ENCODE data around the gene SP110. TPM values are rescaled to one million over a fixed set of nuclear protein-coding genes. Genes with fewer than 3 reads are reported as not detected.
A peak's percentile ranks its signal among the peaks of the same experiment; 100 is the strongest.
"Not testable (repeated sequence)": the region's sequence is repeated elsewhere in the genome, so short reads cannot be mapped to it uniquely, and the experiment has no call there.

SP110 gene
- total RNA-seq: 10 to 100 TPM; 10.8 to 11.6 TPM

DNA sequence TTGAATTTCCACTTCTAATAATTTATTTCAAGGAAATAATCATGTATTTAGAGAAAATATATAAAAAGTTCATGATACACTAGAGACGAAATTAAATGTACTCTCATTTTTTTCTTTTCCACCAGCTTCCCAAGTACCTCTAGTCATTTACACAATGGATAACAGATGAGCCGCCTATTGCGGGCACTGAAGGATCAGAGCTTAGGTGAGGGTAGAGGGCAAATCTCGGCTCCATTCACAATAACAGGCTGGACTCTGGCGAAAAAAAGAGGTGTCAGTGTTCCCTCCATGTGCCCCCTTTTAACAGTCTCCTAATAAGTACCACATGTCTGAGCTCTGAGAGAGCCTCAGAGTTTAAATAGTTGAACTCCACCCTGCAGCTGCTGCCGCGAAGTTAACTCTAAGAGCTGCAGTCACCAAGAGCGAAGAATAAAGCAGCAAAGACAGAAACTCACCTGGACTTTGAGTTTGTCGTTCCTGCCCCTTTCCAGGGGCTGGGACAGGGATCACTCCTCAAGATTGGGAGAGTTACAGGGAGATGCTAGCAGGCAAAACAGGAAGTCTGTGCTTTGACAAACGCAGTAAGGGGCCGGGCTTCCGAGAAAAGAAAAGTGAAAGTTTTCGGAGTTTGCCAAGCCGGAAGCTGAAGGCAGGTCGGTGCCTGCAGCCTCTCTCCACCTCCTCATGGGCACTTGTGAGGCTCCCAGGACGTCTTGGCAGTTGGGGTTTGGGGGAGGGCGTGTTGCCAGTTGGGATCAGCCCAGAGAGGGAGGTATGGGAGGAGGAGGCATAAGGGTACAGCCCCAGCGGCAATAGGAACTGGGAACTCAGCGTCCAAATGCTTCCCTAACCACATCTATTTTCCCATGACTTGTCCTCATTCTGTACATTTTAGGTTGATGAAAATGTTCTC, at the start of gene SP110:
Gene SP110 (minus strand): TSS at position 566 of the 913 bp plus-strand sequence. CDS start 3,057 bp downstream, outside the sequence.
- TF ChIP-seq, protein P1, sequence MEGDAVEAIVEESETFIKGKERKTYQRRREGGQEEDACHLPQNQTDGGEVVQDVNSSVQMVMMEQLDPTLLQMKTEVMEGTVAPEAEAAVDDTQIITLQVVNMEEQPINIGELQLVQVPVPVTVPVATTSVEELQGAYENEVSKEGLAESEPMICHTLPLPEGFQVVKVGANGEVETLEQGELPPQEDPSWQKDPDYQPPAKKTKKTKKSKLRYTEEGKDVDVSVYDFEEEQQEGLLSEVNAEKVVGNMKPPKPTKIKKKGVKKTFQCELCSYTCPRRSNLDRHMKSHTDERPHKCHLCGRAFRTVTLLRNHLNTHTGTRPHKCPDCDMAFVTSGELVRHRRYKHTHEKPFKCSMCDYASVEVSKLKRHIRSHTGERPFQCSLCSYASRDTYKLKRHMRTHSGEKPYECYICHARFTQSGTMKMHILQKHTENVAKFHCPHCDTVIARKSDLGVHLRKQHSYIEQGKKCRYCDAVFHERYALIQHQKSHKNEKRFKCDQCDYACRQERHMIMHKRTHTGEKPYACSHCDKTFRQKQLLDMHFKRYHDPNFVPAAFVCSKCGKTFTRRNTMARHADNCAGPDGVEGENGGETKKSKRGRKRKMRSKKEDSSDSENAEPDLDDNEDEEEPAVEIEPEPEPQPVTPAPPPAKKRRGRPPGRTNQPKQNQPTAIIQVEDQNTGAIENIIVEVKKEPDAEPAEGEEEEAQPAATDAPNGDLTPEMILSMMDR (IDR thresholded peaks at IDR 0.05): no peak
- intact Hi-C loops (cut with DNase I): no loop called here
- DNase-seq: peak; percentile 92
- Histone ChIP-seq H3K9me3 (no peaks in the 10 kb centered on the region), H3K36me3 (peaks cover 3% of the 10 kb centered on the region), H3K27me3 (no peaks in the 10 kb centered on the region), H3K27ac (peak within 1 kb of the TSS; percentile 90), H3K4me1 (peaks cover 4% of the 10 kb centered on the region), H3K9ac (ENCODE audit: low read depth in 2 of 2, low read length in 2 of 2) (peak within 1 kb of the TSS; percentile 28 to 62), H3K4me3 (peak within 1 kb of the TSS; percentile 64)

DNA sequence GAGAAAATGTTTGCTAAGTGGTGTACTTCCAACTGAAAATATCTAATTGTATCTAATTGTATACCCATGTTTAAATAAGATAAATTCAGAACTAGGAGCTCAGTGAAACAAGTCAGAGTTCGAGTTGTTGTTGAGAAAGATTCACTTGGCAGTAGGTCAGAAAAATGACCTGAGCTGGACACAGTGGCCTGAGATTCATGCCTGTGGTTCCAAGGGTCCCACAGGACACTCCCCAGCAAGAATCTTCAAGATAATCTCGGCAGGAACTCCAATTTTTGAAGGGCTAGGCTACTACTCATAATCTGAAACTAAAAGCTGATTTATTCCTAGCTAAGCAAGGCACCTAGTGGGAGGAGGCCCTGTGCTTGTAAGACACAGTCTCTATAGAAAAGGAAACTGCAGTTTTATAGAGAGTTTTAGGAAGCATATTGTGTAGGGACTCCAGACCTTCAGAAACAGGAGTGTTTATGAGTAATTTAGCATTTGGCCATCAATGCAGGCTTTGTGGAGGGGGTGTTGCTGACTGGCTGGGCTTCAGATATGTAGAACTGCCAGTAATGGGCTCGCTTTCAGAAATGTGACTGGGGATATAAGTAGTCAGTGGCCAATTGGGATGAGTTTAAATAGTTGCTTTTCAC, 48.9 kb upstream of the SP110 start:
- Histone ChIP-seq H3K9me3 (no peaks in the 10 kb centered on the region), H3K27me3 (no peaks in the 10 kb centered on the region), H3K9ac (ENCODE audit: low read depth in 2 of 2, low read length in 2 of 2) (no peak overlapping the region), H3K36me3 (no peaks in the 10 kb centered on the region), H3K4me3 (no peak overlapping the region), H3K4me1 (no peaks in the 10 kb centered on the region), H3K27ac (no peak overlapping the region)
- TF ChIP-seq, protein P1 (IDR thresholded peaks at IDR 0.05): no peak
- no peak for DNase-seq
- intact Hi-C loops (cut with DNase I): no loop called here

DNA sequence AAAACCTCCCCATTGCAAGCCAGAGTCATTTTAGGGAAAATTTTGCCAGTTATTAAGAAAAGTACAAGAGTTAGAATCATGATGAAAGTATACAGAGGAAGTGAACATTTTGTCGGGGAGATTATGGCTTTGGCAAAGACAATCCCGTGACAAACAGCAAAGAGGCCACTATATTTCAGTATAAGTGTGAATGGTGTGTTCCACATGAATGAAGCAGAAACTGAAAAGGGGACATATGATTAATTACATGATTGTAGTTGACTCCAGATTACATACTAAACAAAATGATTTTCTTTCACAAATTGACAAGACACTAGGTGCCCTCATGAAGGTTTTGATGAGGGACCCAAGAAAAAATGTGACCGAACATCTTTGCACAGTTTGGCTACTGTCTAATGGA, 47.8 kb upstream of the SP110 start:
- TF ChIP-seq, protein P1 (IDR thresholded peaks at IDR 0.05): no peak
- Histone ChIP-seq H3K4me1 (no peaks in the 10 kb centered on the region), H3K27me3 (no peaks in the 10 kb centered on the region), H3K9ac (ENCODE audit: low read depth in 2 of 2, low read length in 2 of 2) (no peak overlapping the region), H3K27ac (no peak overlapping the region), H3K4me3 (no peak overlapping the region), H3K36me3 (no peaks in the 10 kb centered on the region), H3K9me3 (no peaks in the 10 kb centered on the region)
- no peak for DNase-seq
- intact Hi-C loops (cut with DNase I): no loop called here

DNA sequence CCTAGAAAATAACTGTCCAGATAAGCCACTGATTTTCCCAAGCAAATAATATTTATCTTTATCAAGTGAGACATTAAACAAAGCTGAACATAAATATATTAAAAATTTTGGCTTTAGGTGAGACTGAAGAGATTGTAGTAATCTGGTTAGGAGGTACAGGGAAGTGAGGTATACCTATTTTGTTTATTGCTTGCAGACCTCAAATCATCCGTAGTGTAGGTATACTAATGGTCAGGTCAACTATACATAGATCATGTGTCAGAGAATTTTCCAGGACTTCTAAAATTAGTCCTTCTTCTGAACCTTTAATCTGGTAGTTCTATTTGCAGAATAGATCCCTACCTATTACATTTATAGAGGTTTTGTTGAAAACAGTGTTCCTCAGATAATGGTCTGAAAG, 47.3 kb upstream of the SP110 start:
- H3K4me1 ChIP-seq: no peaks in the 10 kb centered on the region
- TF ChIP-seq, protein P1 (IDR thresholded peaks at IDR 0.05): no peak
- intact Hi-C loops (cut with DNase I): no loop called here
- no peak overlapping the region for H3K27ac ChIP-seq
- no peak for DNase-seq
- no peak overlapping the region for H3K4me3 ChIP-seq
- no peaks in the 10 kb centered on the region for H3K36me3 ChIP-seq
- H3K27me3 ChIP-seq: no peaks in the 10 kb centered on the region
- H3K9me3 ChIP-seq: no peaks in the 10 kb centered on the region
- no peak overlapping the region for H3K9ac ChIP-seq (ENCODE audit: low read depth in 2 of 2, low read length in 2 of 2)

DNA sequence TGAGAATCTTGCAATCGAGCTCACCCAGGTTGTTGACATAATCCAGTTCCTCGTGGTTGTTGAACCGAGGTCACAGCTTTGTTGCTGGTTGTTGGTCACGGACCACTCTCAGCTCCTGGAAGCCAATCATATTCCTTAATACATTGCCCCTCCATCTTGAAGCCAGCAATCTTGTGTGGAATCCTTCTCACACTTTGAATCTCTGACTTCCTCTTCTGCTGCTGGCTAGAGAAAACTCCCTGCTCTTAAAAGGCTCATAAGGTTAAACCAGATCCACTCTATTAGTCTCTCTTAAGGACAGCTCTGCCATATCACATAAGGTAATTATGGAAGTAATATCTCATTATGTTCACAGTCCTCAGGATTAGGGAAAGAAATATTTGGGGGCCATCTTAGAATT, 46.9 kb upstream of the SP110 start:
- no peak overlapping the region for H3K4me3 ChIP-seq
- no peaks in the 10 kb centered on the region for H3K27me3 ChIP-seq
- TF ChIP-seq, protein P1 (IDR thresholded peaks at IDR 0.05): no peak
- no peaks in the 10 kb centered on the region for H3K36me3 ChIP-seq
- no peak overlapping the region for H3K9ac ChIP-seq (ENCODE audit: low read depth in 2 of 2, low read length in 2 of 2)
- no peak for DNase-seq
- intact Hi-C loops (cut with DNase I): no loop called here
- H3K4me1 ChIP-seq: no peaks in the 10 kb centered on the region
- H3K9me3 ChIP-seq: no peaks in the 10 kb centered on the region
- H3K27ac ChIP-seq: no peak overlapping the region

DNA sequence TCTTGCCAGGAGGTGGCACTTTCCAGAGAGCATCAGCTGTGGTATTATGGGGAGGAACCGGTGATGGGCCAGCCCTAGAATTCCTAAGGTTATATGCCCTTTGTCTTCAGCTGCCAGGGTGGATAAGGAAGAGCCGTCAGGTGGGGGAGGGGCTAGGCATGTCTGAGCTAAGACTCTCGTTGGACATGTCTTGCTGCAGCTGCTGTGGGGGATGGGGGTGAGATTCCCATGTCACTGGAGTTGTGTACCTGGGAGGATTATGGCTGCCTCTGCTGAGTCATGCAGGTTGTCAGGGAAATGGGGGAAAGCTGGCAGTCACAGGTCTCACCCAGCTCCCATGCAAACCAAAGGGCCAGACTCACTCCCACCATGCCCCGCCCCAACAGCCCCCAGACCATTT, 45.2 kb upstream of the SP110 start:
- DNase-seq; H3K9me3 ChIP-seq; H3K27me3 ChIP-seq; H3K27ac ChIP-seq; H3K4me1 ChIP-seq; H3K4me3 ChIP-seq; H3K36me3 ChIP-seq; H3K9ac ChIP-seq (ENCODE audit: low read depth in 2 of 2, low read length in 2 of 2); intact Hi-C loops (cut with DNase I): not testable (repeated sequence)

Measured in colonic mucosa (tissue), 4 donors.